HepG2 (cell line): Measurements from ENCODE around the gene CDT1. TPM values are rescaled to one million over a fixed set of nuclear protein-coding genes. Genes with fewer than 3 reads are reported as not detected.

Experiments used
- CERS6 ChIP-seq: sonication (generic); formaldehyde crosslinking; IDR thresholded peaks from 2 replicates; pipeline ENCODE4 v1.5.0; 2020; ENCODE audit warnings: missing genetic modification reagents
- HNRNPUL1 ChIP-seq: fragments of 200-400 bp; formaldehyde crosslinking; IDR thresholded peaks from 2 replicates; pipeline ENCODE4 v1.6.1; 2017; ENCODE audit warnings: low read depth, mild to moderate bottlenecking, low read length, moderate library complexity
- KDM3A ChIP-seq: IDR thresholded peaks from 2 replicates; pipeline ENCODE4 v1.6.1; 2018; ENCODE audit warnings: low read depth, missing compliant biosample characterization
- LBX2 ChIP-seq: sonication (generic); formaldehyde crosslinking; IDR thresholded peaks from 2 replicates; pipeline ENCODE4 v1.5.0; 2020; ENCODE audit warnings: missing genetic modification reagents, mild to moderate bottlenecking, borderline replicate concordance
- MLX ChIP-seq: IDR thresholded peaks from 2 replicates; pipeline ENCODE4 v1.6.1; 2016
- POLR2G ChIP-seq: fragments of 200-400 bp; formaldehyde crosslinking; IDR thresholded peaks from 2 replicates; pipeline ENCODE4 v1.6.1; 2018; ENCODE audit warnings: mild to moderate bottlenecking, low read depth, low read length, moderate library complexity
- RBFOX2 ChIP-seq: fragments of 200-400 bp; formaldehyde crosslinking; IDR thresholded peaks from 2 replicates; pipeline ENCODE4 v1.6.1; 2017; ENCODE audit warnings: low read depth, mild to moderate bottlenecking, low read length
- SNRNP70 ChIP-seq: fragments of 200-400 bp; formaldehyde crosslinking; IDR thresholded peaks from 2 replicates; pipeline ENCODE4 v1.6.1; 2017; ENCODE audit warnings: mild to moderate bottlenecking, low read depth, low read length, moderate library complexity
- SRSF1 ChIP-seq: fragments of 200-400 bp; formaldehyde crosslinking; optimal IDR thresholded peaks from 2 replicates; pipeline ENCODE3; 2017; ENCODE audit warnings: mild to moderate bottlenecking, low read depth, low read length, moderate library complexity
- THYN1 ChIP-seq: sonication (generic); formaldehyde crosslinking; IDR thresholded peaks from 2 replicates; pipeline ENCODE4 v1.8.1; 2023; ENCODE audit warnings: low read depth, mild to moderate bottlenecking, moderate library complexity, missing genetic modification reagents, borderline replicate concordance
- TMF1 ChIP-seq: sonication (generic); formaldehyde crosslinking; IDR thresholded peaks from 2 replicates; pipeline ENCODE4 v1.8.1; 2022; ENCODE audit warnings: low read depth, missing genetic modification reagents
- ZBTB38 ChIP-seq: sonication (generic); formaldehyde crosslinking; IDR thresholded peaks from 2 replicates; pipeline ENCODE4 v1.5.1; 2020; ENCODE audit warnings: mild to moderate bottlenecking, missing genetic modification reagents
- ZBTB8A ChIP-seq: sonication (generic); formaldehyde crosslinking; IDR thresholded peaks from 2 replicates; pipeline ENCODE4 v1.4.0; 2020; ENCODE audit warnings: mild to moderate bottlenecking, low read depth, missing genetic modification reagents, borderline replicate concordance
- ZNF121 ChIP-seq: sonication (generic); formaldehyde crosslinking; IDR thresholded peaks from 2 replicates; pipeline ENCODE4 v1.5.0; 2020; ENCODE audit warnings: mild to moderate bottlenecking, missing genetic modification reagents
- ZNF816 ChIP-seq: sonication (generic); formaldehyde crosslinking; IDR thresholded peaks from 2 replicates; pipeline ENCODE4 v1.8.0; 2022; ENCODE audit warnings: missing genetic modification reagents, mild to moderate bottlenecking, borderline replicate concordance
- polyA plus RNA-seq, 8 experiments: library from polyadenylated mRNA; depleted of rRNA in 3 of 8; stranded (reverse) in 7 of 8; unstranded in 1 of 8; fragments of >200 nt; fragmentation: Illumina TruSeq in 4 of 8; extraction: Trizol in 4 of 8; gene quantifications; 2 replicates each; pipeline versions ENCODE4 v1.2.1 to v1.2.3, GENCODE V29; 2011 to 2016; ENCODE audit warnings: low read depth in 4 of 8, missing spikeins in 1 of 8, mixed read lengths in 1 of 8; ENCODE audit not compliant: insufficient read depth in 1 of 8
- total RNA-seq, 5 experiments: library from RNA; depleted of rRNA; stranded (reverse); fragments of >200 nt; fragmentation: Illumina TruSeq; extraction: Trizol; gene quantifications; 2 replicates each; pipeline ENCODE4 v1.2.3, GENCODE V29; 2016; ENCODE audit warnings: low read depth in 1 of 5
- TF ChIP-seq, protein P1 (sequence below): sonication (generic); formaldehyde crosslinking; IDR thresholded peaks from 2 replicates; pipeline ENCODE4 v1.9.0; 2022; ENCODE audit warnings: low read depth, missing genetic modification reagents

The CDT1 gene
- total and polyA plus RNA-seq, 2 of the 13 experiments (the other 11 are each of a cell fraction or from before 2014, with no cell fraction given), result 23.1 to 23.8 TPM

- TF ChIP-seq CERS6 (CRISPR knock-in tag) (no peak), POLR2G (peak; percentile 57; the same call in 1 of the 2 replicates), SRSF1 (peak; percentile 40), TMF1 (CRISPR knock-in tag) (peak; percentile 90), MLX (CRISPR knock-in tag) (no peak), THYN1 (no peak), LBX2 (CRISPR knock-in tag) (no peak), SNRNP70 (no peak), RBFOX2 (peak; percentile 77), ZNF121 (CRISPR knock-in tag) (no peak), KDM3A (CRISPR knock-in tag) (no peak), ZBTB8A (no peak), ZBTB38 (CRISPR knock-in tag) (peak; percentile 58; the same call in 1 of the 2 replicates), ZNF816 (CRISPR knock-in tag) (no peak), HNRNPUL1 (no peak)
- TF ChIP-seq, protein P1, sequence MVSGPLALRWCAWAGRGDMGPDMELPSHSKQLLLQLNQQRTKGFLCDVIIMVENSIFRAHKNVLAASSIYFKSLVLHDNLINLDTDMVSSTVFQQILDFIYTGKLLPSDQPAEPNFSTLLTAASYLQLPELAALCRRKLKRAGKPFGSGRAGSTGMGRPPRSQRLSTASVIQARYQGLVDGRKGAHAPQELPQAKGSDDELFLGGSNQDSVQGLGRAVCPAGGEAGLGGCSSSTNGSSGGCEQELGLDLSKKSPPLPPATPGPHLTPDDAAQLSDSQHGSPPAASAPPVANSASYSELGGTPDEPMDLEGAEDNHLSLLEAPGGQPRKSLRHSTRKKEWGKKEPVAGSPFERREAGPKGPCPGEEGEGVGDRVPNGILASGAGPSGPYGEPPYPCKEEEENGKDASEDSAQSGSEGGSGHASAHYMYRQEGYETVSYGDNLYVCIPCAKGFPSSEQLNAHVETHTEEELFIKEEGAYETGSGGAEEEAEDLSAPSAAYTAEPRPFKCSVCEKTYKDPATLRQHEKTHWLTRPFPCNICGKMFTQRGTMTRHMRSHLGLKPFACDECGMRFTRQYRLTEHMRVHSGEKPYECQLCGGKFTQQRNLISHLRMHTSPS, result no peak
These were observed 3.6 kb downstream of the CDT1 start (continued) for GRCh38 chr16:88807142-88807625.
